ENCODE data around the gene AURKAIP1. TPM values are rescaled to one million over a fixed set of nuclear protein-coding genes. Genes with fewer than 3 reads are reported as not detected.

Gene AURKAIP1
- total RNA-seq, 2 donors from 2014 or later: 106 to 216 TPM

GRCh38 chr1:1329304-1330210 lies 45.5 kb downstream of the AURKAIP1 start:
- Mint-ChIP-seq H3K36me3 (no peaks in the 10 kb centered on the region), H3K4me1 (ENCODE audit: low read depth in 2 of 2) (peaks cover 4 to 8% of the 10 kb centered on the region in 2 donors), H3K9me3 (no peaks in the 10 kb centered on the region), H3K27me3 (no peaks in the 10 kb centered on the region), H3K4me3 (no peak overlapping the region), H3K27ac (no peak overlapping the region)
- ATAC-seq (no peak), DNase-seq (ENCODE audit: low spot score) (no peak)

DNA sequence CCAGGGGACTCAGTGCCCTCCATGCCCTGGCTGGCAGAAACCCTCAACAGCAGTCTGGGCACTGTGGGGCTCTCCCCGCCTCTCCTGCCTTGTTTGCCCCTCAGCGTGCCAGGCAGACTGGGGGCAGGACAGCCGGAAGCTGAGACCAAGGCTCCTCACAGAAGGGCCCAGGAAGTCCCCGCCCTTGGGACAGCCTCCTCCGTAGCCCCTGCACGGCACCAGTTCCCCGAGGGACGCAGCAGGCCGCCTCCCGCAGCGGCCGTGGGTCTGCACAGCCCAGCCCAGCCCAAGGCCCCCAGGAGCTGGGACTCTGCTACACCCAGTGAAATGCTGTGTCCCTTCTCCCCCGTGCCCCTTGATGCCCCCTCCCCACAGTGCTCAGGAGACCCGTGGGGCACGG lies 46.8 kb downstream of the AURKAIP1 start:
- Mint-ChIP-seq H3K4me3 (no peak overlapping the region), H3K27me3 (no peaks in the 10 kb centered on the region), H3K4me1 (ENCODE audit: low read depth in 2 of 2) (peaks cover 9 to 15% of the 10 kb centered on the region in 2 donors), H3K36me3 (peaks cover 6% of the 10 kb centered on the region), H3K9me3 (no peaks in the 10 kb centered on the region), H3K27ac (no peak overlapping the region)
- ATAC-seq (no peak), DNase-seq (ENCODE audit: low spot score) (no peak)

GRCh38 chr1:1327291-1327690 lies 47.7 kb downstream of the AURKAIP1 start:
- Mint-ChIP-seq H3K4me3 (no peak overlapping the region), H3K4me1 (ENCODE audit: low read depth in 2 of 2) (peaks cover 19 to 20% of the 10 kb centered on the region in 2 donors), H3K36me3 (peaks cover 6% of the 10 kb centered on the region), H3K9me3 (no peaks in the 10 kb centered on the region), H3K27ac (no peak overlapping the region), H3K27me3 (no peaks in the 10 kb centered on the region)
- no peak for DNase-seq (ENCODE audit: low spot score)
- no peak for ATAC-seq

- H3K27ac Mint-ChIP-seq: peak overlapping the region in 1 of 2 donors; percentile 31
- ATAC-seq (no peak), DNase-seq (ENCODE audit: low spot score) (no peak)
- H3K4me3 Mint-ChIP-seq: peak overlapping the region; percentile 32
- H3K9me3 Mint-ChIP-seq: no peaks in the 10 kb centered on the region
- no peaks in the 10 kb centered on the region for H3K27me3 Mint-ChIP-seq
- H3K36me3 Mint-ChIP-seq: peaks cover 6% of the 10 kb centered on the region
- H3K4me1 Mint-ChIP-seq (ENCODE audit: low read depth in 2 of 2): peaks cover 23 to 24% of the 10 kb centered on the region in 2 donors
Measured at GRCh38 chr1:1326075-1326605, 48.9 kb downstream of the AURKAIP1 start.

DNA sequence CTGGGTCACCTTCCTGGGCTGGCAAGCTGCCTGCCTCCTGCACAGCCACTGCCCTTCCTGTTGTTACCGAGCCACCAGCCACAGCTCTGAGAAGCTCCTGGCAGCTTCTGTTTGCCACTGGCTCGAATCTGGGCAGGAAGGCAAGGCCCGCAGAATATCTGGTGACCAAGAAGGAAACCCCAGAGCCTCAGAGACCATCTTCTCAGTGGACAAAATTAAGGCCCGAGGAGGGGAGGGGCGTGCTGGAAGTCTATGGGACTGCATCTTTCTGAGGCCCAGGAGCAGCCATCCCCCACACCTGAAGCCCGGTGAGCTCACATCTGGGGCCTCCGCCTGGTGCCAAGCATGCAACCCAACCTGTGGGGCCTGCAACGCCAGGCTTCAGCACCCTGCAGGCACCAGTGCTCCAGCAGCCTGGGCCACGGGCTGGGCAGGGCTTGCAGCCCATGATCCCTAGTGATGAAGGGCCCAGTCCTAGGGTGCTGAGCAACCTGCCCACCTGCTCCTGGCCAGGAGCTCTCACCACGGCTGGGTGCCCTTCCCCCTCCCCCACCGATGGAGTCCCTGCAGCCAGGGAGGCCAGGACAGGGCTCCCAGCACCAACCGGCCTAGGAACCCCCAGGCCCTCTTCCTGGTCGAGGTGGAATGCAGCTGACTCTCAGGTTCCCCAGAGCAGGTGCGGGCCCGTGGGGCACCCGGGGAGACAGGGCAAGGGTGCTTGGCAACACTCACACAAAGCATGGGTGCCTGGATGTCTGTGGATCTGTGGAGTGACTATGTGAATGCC lies 49.5 kb downstream of the AURKAIP1 start:
- Mint-ChIP-seq H3K4me1 (ENCODE audit: low read depth in 2 of 2) (peaks cover 23 to 24% of the 10 kb centered on the region in 2 donors), H3K36me3 (peaks cover 6% of the 10 kb centered on the region), H3K9me3 (no peaks in the 10 kb centered on the region), H3K27me3 (no peaks in the 10 kb centered on the region), H3K27ac (peak overlapping the region in 1 of 2 donors; percentile 31), H3K4me3 (peak overlapping the region; percentile 85)
- DNase-seq (ENCODE audit: low spot score) (no peak), ATAC-seq (no peak)

DNA sequence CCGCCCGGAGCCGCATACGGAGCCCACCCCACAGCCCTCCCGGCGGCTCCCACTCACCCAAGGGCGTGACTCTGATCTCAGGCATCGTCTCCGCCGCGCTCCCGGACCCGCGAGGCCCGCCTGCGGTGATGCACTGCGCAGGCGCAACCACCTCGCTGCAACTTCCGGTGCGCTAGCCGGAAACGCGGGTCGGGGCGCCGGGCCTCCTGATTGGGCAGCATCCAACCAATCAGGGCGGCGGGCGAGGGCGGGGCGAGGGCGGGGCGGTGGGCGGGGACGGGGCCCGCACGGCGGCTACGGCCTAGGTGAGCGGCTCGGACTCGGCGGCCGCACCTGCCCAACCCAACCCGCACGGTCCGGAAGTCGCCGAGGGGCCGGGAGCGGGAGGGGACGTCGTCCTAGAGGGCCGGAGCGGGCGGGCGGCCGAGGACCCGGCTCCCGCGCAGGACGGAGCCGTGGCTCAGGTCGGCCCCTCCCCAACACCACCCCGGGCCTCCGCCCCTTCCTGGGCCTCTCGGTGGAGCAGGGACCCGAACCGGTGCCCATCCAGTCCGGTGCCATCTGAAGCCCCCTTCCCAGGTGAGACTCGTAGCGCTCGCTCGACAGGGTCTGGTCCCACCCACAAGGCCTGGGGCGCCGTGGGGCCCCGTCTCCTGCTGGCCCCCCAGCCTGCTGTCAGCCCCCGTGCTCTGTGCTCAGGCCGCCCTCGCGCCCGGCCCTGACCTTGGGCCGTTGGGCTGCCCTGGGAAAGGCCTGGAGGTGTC lies 50.3 kb downstream of the AURKAIP1 start, which contains the start of the genes CPTP and INTS11:
CPTP (plus strand) TSS at position 279 of the 764 bp plus-strand sequence. CDS start 2,109 bp downstream, outside the sequence.
INTS11 (minus strand) TSS at position 137 of the 764 bp plus-strand sequence; CDS start at position 85, 52 bp downstream.
- DNase-seq (ENCODE audit: low spot score): peak; percentile 96
- Mint-ChIP-seq H3K27ac (peak within 1 kb of the TSS; percentile 80 to 94), H3K36me3 (peaks cover 6% of the 10 kb centered on the region), H3K4me1 (ENCODE audit: low read depth in 2 of 2) (peaks cover 20 to 26% of the 10 kb centered on the region in 2 donors), H3K9me3 (no peaks in the 10 kb centered on the region), H3K27me3 (no peaks in the 10 kb centered on the region), H3K4me3 (peak within 1 kb of the TSS; percentile 99)
- peak; percentile 90 to 94 for ATAC-seq

- DNase-seq (ENCODE audit: low spot score) (no peak), ATAC-seq (peak; percentile 55 to 58)
- peak overlapping the region; percentile 51 to 80 for H3K27ac Mint-ChIP-seq
- no peaks in the 10 kb centered on the region for H3K27me3 Mint-ChIP-seq
- H3K9me3 Mint-ChIP-seq: no peaks in the 10 kb centered on the region
- H3K4me3 Mint-ChIP-seq: peak overlapping the region; percentile 85
- H3K4me1 Mint-ChIP-seq (ENCODE audit: low read depth in 2 of 2): peaks cover 20 to 28% of the 10 kb centered on the region in 2 donors
- H3K36me3 Mint-ChIP-seq: peaks cover 6% of the 10 kb centered on the region
Measured at GRCh38 chr1:1324084-1324523, 50.9 kb downstream of the AURKAIP1 start.

Other genes with a start within 250 kb of the AURKAIP1 start
- under 1 TPM in 1 of 2 donors, not detected in 1; 0.31 TPM for gene TTLL10, start 201.3 kb downstream of the AURKAIP1 start, total RNA-seq
- 100 to 1,000 TPM; 295 to 591 TPM for gene TNFRSF18, start 168.6 kb downstream of the AURKAIP1 start, total RNA-seq
- gene TNFRSF4, start 161.1 kb downstream of the AURKAIP1 start, total RNA-seq: 100 to 1,000 TPM in 1 of 2 donors, 10 to 100 TPM in 1; 56.8 to 305 TPM
- 100 to 1,000 TPM; 243 to 251 TPM for gene SDF4, start 143.2 kb downstream of the AURKAIP1 start, total RNA-seq
- gene B3GALT6, start 143.0 kb downstream of the AURKAIP1 start, total RNA-seq: 10 to 100 TPM; 23.8 to 28.1 TPM
- 1 to 10 TPM; 5.2 to 5.6 TPM for gene C1QTNF12, start 128.5 kb downstream of the AURKAIP1 start, total RNA-seq
- 100 to 1,000 TPM in 1 of 2 donors, 10 to 100 TPM in 1; 70.6 to 119 TPM for gene UBE2J2, start 101.4 kb downstream of the AURKAIP1 start, total RNA-seq
- 1 to 10 TPM; 1.5 to 3.2 TPM for gene SCNN1D, start 94.8 kb downstream of the AURKAIP1 start, total RNA-seq
- 10 to 100 TPM; 32.5 to 60.5 TPM for gene ACAP3, start 67.3 kb downstream of the AURKAIP1 start, total RNA-seq
- 10 to 100 TPM; 19.2 to 39.0 TPM for gene PUSL1, start 66.6 kb downstream of the AURKAIP1 start, total RNA-seq
- gene INTS11, start 50.5 kb downstream of the AURKAIP1 start, total RNA-seq: 100 to 1,000 TPM; 122 to 204 TPM
- 10 to 100 TPM; 15.7 to 20.1 TPM for gene CPTP, start 50.4 kb downstream of the AURKAIP1 start, total RNA-seq
- under 1 TPM; 0.81 to 0.89 TPM for gene TAS1R3, start 43.9 kb downstream of the AURKAIP1 start, total RNA-seq
- gene DVL1, start 25.8 kb downstream of the AURKAIP1 start, total RNA-seq: 10 to 100 TPM; 29.4 to 66.5 TPM
- gene MXRA8, start 16.7 kb downstream of the AURKAIP1 start, total RNA-seq: not detected
- gene CCNL2, start 24.1 kb upstream of the AURKAIP1 start, total RNA-seq: 100 to 1,000 TPM; 124 to 196 TPM
- gene MRPL20, start 32.1 kb upstream of the AURKAIP1 start, total RNA-seq: 100 to 1,000 TPM; 138 to 175 TPM
- not detected for gene ANKRD65, start 46.1 kb upstream of the AURKAIP1 start, total RNA-seq
- 1 to 10 TPM; 1.3 to 7.7 TPM for gene VWA1, start 60.5 kb upstream of the AURKAIP1 start, total RNA-seq
- 1 to 10 TPM in 1 of 2 donors, under 1 TPM in 1; 0.17 to 1.7 TPM for gene ATAD3C, start 74.5 kb upstream of the AURKAIP1 start, total RNA-seq
- 100 to 1,000 TPM in 1 of 2 donors, 10 to 100 TPM in 1; 56.6 to 126 TPM for gene ATAD3B, start 96.6 kb upstream of the AURKAIP1 start, total RNA-seq
- gene ATAD3A, start 137.0 kb upstream of the AURKAIP1 start, total RNA-seq: 100 to 1,000 TPM in 1 of 2 donors, 10 to 100 TPM in 1; 52.7 to 126 TPM
- gene TMEM240, start 165.4 kb upstream of the AURKAIP1 start, total RNA-seq: 1 to 10 TPM in 1 of 2 donors, not detected in 1; 1.6 TPM
- gene SSU72, start 199.7 kb upstream of the AURKAIP1 start, total RNA-seq: 100 to 1,000 TPM in 1 of 2 donors, 10 to 100 TPM in 1; 97.6 to 146 TPM
- 1 to 10 TPM in 1 of 2 donors, under 1 TPM in 1; 0.81 to 2.4 TPM for gene FNDC10, start 224.9 kb upstream of the AURKAIP1 start, total RNA-seq
- gene MIB2, start 240.3 kb upstream of the AURKAIP1 start, total RNA-seq: 10 to 100 TPM; 29.3 to 43.5 TPM

Measured in natural killer cell treated with Interleukin-12 subunit alpha and Interleukin-12 subunit beta and Interleukin-15 and Interleukin-18, amount 100 ng/mL, for 72 hours (primary cell).